Right lobe of liver (tissue), 6 donors: ENCODE measurements around the gene CNIH2. TPM values are rescaled to one million over a fixed set of nuclear protein-coding genes. Genes with fewer than 3 reads are reported as not detected.
A peak's percentile ranks its signal among the peaks of the same experiment; 100 is the strongest.

Experiments used
- ATAC-seq, 4 donors: fragments of 200-7000 bp; cut with Tn5 transposase; one replicate each; pipeline ENCODE4 v1.9.1; 2020; ENCODE audit warnings: mild to moderate bottlenecking in 4 of 4, moderate library complexity in 4 of 4
- DNase-seq, 3 donors: peaks; one replicate each; pipeline ENCODE4 v3.0.0-alpha.2; 2020
- H3K27ac ChIP-seq, 3 donors: fragments of 200-600 bp; one replicate each; pipeline ENCODE4 v1.8.0; 2022
- H3K27me3 ChIP-seq, 2 donors: fragments of 200-600 bp; one replicate each; pipeline ENCODE4 v1.8.0; 2022
- H3K36me3 ChIP-seq, 4 donors: fragments of 200-600 bp; sonication (generic) in 1 of 4; one replicate each; pipeline versions ENCODE4 v1.5.1 to v1.8.0; 2017 to 2022; ENCODE audit warnings: control low read depth in 1 of 4
- H3K4me1 ChIP-seq, 4 donors: fragments of 200-600 bp; sonication (generic) in 1 of 4; one replicate each; pipeline versions ENCODE4 v1.5.1 to v1.8.0; 2017 to 2022; ENCODE audit warnings: control low read depth in 1 of 4
- H3K4me3 ChIP-seq, 3 donors: fragments of 200-600 bp; one replicate each; pipeline ENCODE4 v1.8.0; 2022
- H3K9me3 ChIP-seq, 4 donors: fragments of 200-600 bp; sonication (generic) in 1 of 4; one replicate each; pipeline versions ENCODE4 v1.5.1 to v1.8.0; 2017 to 2022; ENCODE audit warnings: control low read depth in 1 of 4
- CTCF ChIP-seq, 4 donors: fragments of 200-600 bp in 3 of 4; fragments of 450-650 bp in 1 of 4; IDR thresholded peaks; one replicate each; pipeline versions ENCODE4 v1.5.1 to v1.8.0; 2016 to 2022; ENCODE audit warnings: antibody characterized with exemption in 4 of 4, mild to moderate bottlenecking in 2 of 4
- POLR2A ChIP-seq: fragments of 450-650 bp; IDR thresholded peaks from one replicate; pipeline ENCODE4 v1.6.1; 2017; ENCODE audit warnings: antibody characterized with exemption, mild to moderate bottlenecking
- WGBS: methylation state at CpG from one replicate; pipeline ENCODE4 v1.1.6; 2018; ENCODE audit warnings: low coverage, low lambda C conversion rate; ENCODE audit not compliant: insufficient coverage; ENCODE audit errors: missing lambda C conversion rate; 5-methylcytosine and 5-hydroxymethylcytosine counted together
- intact Hi-C, 2 donors: fragments of 100-400 bp; cut with DNase I; formaldehyde crosslinking; loops; one replicate each; pipeline versions ENCODE4 v1.11.2 to v1.14.1; 2022
- total RNA-seq, 6 experiments: library from RNA; depleted of rRNA in 2 of 6; stranded (reverse); fragments of >200 nt in 2 of 6; fragmentation: NEBNext Ultra II Directional in 3 of 6; extraction: Animal tissue kit (Norgen Biotek cat#: 25700) in 3 of 6; gene quantifications; one replicate each; pipeline versions ENCODE4 v1.1.0 to v1.2.4, GENCODE V29; 2016 to 2023
- donor health status: DM: no; HTN: yes; CAD: no.
- donor health status: DM: no; HTN: no; CAD: no.
- donor health status: DM: no; HTN: no; CAD: no.
- donor health status: DM: no; HTN: yes; CAD: no.
- donor health status: DM: no; HTN: yes; CAD: no.

CNIH2 gene
- total RNA-seq, 6 experiments from 2014 or later: 0.26 to 0.51 TPM; not detected in 4

GRCh38 chr11:66328302-66329144 lies 50.5 kb downstream of the CNIH2 start:
- peak in 2 of 3 donors; percentile 68 to 79 for DNase-seq
- intact Hi-C loops: no loop called here
- H3K9me3 ChIP-seq: no peaks in the 10 kb centered on the region
- TF ChIP-seq CTCF (IDR thresholded peaks at IDR 0.05) (peak; percentile 93 to 98 (median 96)), POLR2A (no peak)
- no peak overlapping the region for H3K27ac ChIP-seq
- WGBS: 1% methylated on average over 13 of the region's 19 CpGs
- H3K36me3 ChIP-seq: no peaks in the 10 kb centered on the region
- peak; percentile 86 to 96 (median 92) for ATAC-seq
- H3K27me3 ChIP-seq: no peaks in the 10 kb centered on the region
- no peak overlapping the region for H3K4me3 ChIP-seq
- H3K4me1 ChIP-seq: peaks cover 0 to 8% (median 0%) of the 10 kb centered on the region in 4 donors

- no peak for TF ChIP-seq CTCF (IDR thresholded peaks at IDR 0.05)
- TF ChIP-seq POLR2A: no peak
- Histone ChIP-seq H3K4me3 (no peak overlapping the region), H3K27ac (no peak overlapping the region), H3K9me3 (no peaks in the 10 kb centered on the region), H3K27me3 (no peaks in the 10 kb centered on the region), H3K4me1 (peaks cover 0 to 8% (median 0%) of the 10 kb centered on the region in 4 donors), H3K36me3 (no peaks in the 10 kb centered on the region)
- DNase-seq (no peak), ATAC-seq (no peak)
- intact Hi-C loops: no loop called here
- WGBS: 78% methylated on average over 3 of the region's 3 CpGs
Measured at GRCh38 chr11:66329165-66329673, 51.2 kb downstream of the CNIH2 start.

GRCh38 chr11:66330931-66331330 lies 53.0 kb downstream of the CNIH2 start:
- H3K36me3 ChIP-seq: no peaks in the 10 kb centered on the region
- H3K9me3 ChIP-seq: no peaks in the 10 kb centered on the region
- peaks cover 0 to 10% (median 0%) of the 10 kb centered on the region in 4 donors for H3K4me1 ChIP-seq
- H3K27me3 ChIP-seq: no peaks in the 10 kb centered on the region
- no peak for TF ChIP-seq POLR2A
- H3K4me3 ChIP-seq: no peak overlapping the region
- no peak overlapping the region for H3K27ac ChIP-seq
- WGBS: 32% methylated on average over 3 of the region's 10 CpGs
- intact Hi-C loops: no loop called here
- no peak for ATAC-seq
- DNase-seq: no peak

GRCh38 chr11:66331542-66332370 lies 53.8 kb downstream of the CNIH2 start:
- Histone ChIP-seq H3K27ac (no peak overlapping the region), H3K36me3 (no peaks in the 10 kb centered on the region), H3K4me3 (no peak overlapping the region), H3K27me3 (no peaks in the 10 kb centered on the region), H3K4me1 (peaks cover 0 to 17% (median 2%) of the 10 kb centered on the region in 4 donors), H3K9me3 (no peaks in the 10 kb centered on the region)
- 85% methylated on average over 2 of the region's 12 CpGs for WGBS
- intact Hi-C loops: no loop called here
- no peak for TF ChIP-seq POLR2A
- TF ChIP-seq CTCF (IDR thresholded peaks at IDR 0.05): no peak
- DNase-seq (peak in 1 of 3 donors; percentile 37), ATAC-seq (no peak)
